Ascending aorta (tissue), 2 donors: ENCODE measurements around the gene NRXN3. TPM values are rescaled to one million over a fixed set of nuclear protein-coding genes. Genes with fewer than 3 reads are reported as not detected.

Source experiments
- DNase-seq, 2 donors: peaks; one replicate each; pipeline ENCODE4 v3.0.0-alpha.2; 2019; ENCODE audit warnings: low spot score in 2 of 2
- H3K27ac ChIP-seq, 2 donors: fragments of 200-600 bp; sonication (generic); one replicate each; pipeline ENCODE4 v1.5.1; 2016 to 2017; ENCODE audit warnings: mild to moderate bottlenecking in 1 of 2
- H3K27me3 ChIP-seq: fragments of 200-600 bp; sonication (generic); one replicate; pipeline ENCODE4 v1.5.1; 2017
- H3K36me3 ChIP-seq, 2 donors: fragments of 200-600 bp; sonication (generic); one replicate each; pipeline ENCODE4 v1.5.1; 2016
- H3K4me1 ChIP-seq, 2 donors: fragments of 200-600 bp; sonication (generic); one replicate each; pipeline ENCODE4 v1.5.1; 2016 to 2017; ENCODE audit warnings: mild to moderate bottlenecking in 1 of 2
- H3K4me3 ChIP-seq, 2 donors: fragments of 200-600 bp; sonication (generic); one replicate each; pipeline ENCODE4 v1.5.1; 2016 to 2017; ENCODE audit warnings: mild to moderate bottlenecking in 1 of 2
- H3K9me3 ChIP-seq, 2 donors: fragments of 200-600 bp; sonication (generic); one replicate each; pipeline ENCODE4 v1.5.1; 2016
- intact Hi-C: fragments of 100-400 bp; cut with DNase I; formaldehyde crosslinking; loops from one replicate; pipeline ENCODE4 v1.15.1; 2023
- total RNA-seq: library from RNA; depleted of rRNA; stranded (reverse); fragments of >200 nt; gene quantifications from one replicate; pipeline ENCODE4 v1.1.0, GENCODE V29; 2016
- TF ChIP-seq, protein P1 (sequence below), 3 experiments: fragments of 200-600 bp in 2 of 3; fragments of 450-650 bp in 1 of 3; sonication (generic) in 2 of 3; IDR thresholded peaks; one replicate each; pipeline ENCODE4 v1.5.1; 2016 to 2019; ENCODE audit warnings: antibody characterized with exemption in 3 of 3, mild to moderate bottlenecking in 1 of 3, moderate library complexity in 1 of 3

Gene NRXN3
- total RNA-seq, 1 donor from 2014 or later: 21.0 TPM

DNA sequence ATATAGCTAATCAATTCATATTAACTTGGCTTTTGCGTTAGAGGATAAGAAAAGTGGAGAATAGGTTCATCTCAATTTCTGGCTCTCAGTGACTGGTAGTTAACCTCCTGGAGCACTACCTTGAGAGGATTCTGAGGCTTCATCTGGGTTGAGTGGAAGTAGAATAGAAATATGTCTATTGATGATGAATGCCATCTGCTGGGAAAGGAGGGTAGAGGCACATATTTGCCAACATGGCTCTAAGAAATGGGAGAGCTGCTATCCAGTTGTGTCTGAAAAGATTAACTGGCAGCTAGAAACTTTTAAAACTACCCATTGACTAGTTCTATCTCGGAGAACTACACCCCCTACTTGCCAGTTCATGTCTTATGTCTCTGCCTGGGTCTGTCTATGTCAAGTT, 530.1 kb downstream of the NRXN3 start:
- TF ChIP-seq, protein P1, sequence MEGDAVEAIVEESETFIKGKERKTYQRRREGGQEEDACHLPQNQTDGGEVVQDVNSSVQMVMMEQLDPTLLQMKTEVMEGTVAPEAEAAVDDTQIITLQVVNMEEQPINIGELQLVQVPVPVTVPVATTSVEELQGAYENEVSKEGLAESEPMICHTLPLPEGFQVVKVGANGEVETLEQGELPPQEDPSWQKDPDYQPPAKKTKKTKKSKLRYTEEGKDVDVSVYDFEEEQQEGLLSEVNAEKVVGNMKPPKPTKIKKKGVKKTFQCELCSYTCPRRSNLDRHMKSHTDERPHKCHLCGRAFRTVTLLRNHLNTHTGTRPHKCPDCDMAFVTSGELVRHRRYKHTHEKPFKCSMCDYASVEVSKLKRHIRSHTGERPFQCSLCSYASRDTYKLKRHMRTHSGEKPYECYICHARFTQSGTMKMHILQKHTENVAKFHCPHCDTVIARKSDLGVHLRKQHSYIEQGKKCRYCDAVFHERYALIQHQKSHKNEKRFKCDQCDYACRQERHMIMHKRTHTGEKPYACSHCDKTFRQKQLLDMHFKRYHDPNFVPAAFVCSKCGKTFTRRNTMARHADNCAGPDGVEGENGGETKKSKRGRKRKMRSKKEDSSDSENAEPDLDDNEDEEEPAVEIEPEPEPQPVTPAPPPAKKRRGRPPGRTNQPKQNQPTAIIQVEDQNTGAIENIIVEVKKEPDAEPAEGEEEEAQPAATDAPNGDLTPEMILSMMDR (IDR thresholded peaks at IDR 0.05): no peak
- intact Hi-C loops: no loop called here
- Histone ChIP-seq H3K9me3 (no peaks in the 10 kb centered on the region), H3K4me3 (no peak overlapping the region), H3K27ac (no peak overlapping the region), H3K27me3 (no peaks in the 10 kb centered on the region), H3K36me3 (no peaks in the 10 kb centered on the region), H3K4me1 (no peaks in the 10 kb centered on the region)
- DNase-seq: no peak

DNA sequence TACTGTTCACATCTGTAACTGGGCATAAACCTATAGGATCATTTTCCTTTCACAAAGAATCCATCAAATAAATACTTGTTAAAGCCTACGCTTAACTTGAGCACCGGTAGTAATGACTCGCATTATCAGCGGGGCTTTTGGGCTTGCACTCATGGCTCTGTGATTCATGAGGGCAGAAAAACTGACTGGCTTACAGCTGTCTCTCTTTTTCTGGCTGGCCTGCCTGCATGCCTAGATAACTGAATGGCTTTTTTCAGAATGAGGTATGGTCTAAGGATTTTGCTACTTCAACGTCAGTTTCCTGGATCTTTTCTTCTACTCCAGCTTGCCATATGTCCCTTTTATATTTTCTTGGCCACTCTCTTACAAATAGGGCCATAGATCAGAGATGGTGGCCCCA, 531.1 kb downstream of the NRXN3 start:
- Histone ChIP-seq H3K4me1 (no peaks in the 10 kb centered on the region), H3K27ac (no peak overlapping the region), H3K4me3 (no peak overlapping the region), H3K27me3 (no peaks in the 10 kb centered on the region), H3K9me3 (no peaks in the 10 kb centered on the region), H3K36me3 (no peaks in the 10 kb centered on the region)
- TF ChIP-seq, protein P1 (IDR thresholded peaks at IDR 0.05): no peak
- intact Hi-C loops: no loop called here
- no peak for DNase-seq

DNA sequence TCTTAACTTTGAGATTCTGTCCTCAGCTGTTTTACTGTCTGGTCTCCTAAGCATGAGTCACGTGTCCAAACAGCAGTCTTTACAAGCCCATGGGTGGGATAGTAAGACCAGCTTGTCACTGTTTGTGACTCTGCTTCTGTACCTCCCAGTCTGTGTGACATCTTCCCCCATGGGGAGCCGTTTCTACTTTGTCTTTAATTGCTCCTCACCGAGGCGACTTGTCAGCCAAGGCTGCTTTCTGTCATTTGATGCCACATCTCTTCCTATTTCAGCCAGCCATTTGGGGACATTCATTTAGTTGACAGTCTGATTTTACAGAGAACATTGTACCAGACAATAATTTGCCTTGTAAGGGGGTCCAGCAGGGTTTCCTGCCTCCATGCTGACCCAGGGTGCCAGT, 534.8 kb downstream of the NRXN3 start:
- no peaks in the 10 kb centered on the region for H3K27me3 ChIP-seq
- intact Hi-C loops: no loop called here
- DNase-seq: no peak
- H3K4me3 ChIP-seq: no peak overlapping the region
- no peak overlapping the region for H3K27ac ChIP-seq
- H3K4me1 ChIP-seq: no peaks in the 10 kb centered on the region
- H3K36me3 ChIP-seq: no peaks in the 10 kb centered on the region
- TF ChIP-seq, protein P1 (IDR thresholded peaks at IDR 0.05): no peak
- H3K9me3 ChIP-seq: no peaks in the 10 kb centered on the region

DNA sequence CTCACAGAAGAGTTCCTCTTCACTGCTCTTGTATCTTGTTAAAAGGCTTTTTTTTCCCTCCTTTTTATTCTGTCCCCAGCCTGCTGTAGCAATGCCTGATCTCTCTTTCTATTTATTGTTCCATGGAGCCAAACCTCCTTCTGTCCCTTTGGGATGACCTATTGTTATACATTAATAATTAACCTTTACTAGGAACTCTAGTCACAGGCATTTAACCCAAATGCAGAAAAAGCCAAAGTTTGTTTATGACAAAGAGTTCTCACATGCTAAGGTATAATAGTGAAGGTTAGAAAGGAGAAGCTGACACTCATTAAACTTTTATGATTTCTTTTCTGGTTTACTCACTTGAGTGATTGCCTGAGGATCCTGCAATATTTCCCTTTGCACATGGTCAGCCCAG, 535.8 kb downstream of the NRXN3 start:
- intact Hi-C loops: no loop called here
- TF ChIP-seq, protein P1 (IDR thresholded peaks at IDR 0.05): no peak

DNA sequence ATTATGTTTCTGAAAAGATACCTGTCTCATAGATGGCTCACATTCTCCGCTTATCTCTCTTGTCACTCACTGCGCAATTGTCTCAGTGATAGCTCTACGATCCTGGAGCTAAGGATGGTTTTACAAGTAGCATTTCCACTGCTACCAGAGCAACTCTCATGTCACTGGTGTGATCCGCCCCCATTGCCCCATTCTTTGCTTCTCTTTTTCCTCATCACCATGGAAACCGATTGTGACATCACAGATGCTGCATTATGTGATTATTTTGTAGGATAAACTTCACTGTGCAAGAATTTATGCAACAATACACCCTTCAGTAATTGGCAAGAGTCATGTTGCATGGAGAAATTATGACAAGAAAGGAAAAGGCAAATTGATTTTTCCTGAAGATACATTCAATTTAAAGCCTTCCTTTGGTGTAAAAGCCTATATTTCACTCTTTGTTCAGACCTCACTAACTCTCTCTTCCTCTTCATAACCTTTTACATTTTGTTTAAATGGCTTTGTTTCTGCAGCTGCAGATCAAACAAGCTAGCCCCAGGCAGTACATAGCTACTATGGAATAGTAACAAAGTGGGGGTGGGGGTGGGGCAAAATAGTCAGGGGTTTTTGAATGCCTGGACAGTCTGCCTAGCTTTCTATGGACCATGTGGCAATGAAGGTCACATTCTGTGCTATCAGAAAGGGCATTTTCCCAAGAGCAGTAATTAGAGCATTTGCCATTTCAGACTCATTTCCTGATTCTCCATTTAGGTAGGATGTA, 539.8 kb downstream of the NRXN3 start:
- Histone ChIP-seq H3K4me3 (no peak overlapping the region), H3K9me3 (no peaks in the 10 kb centered on the region), H3K36me3 (no peaks in the 10 kb centered on the region), H3K4me1 (no peaks in the 10 kb centered on the region), H3K27me3 (no peaks in the 10 kb centered on the region), H3K27ac (no peak overlapping the region)
- no peak for DNase-seq
- intact Hi-C loops: no loop called here
- TF ChIP-seq, protein P1 (IDR thresholded peaks at IDR 0.05): no peak

More for the DNA sequence above, 535.8 kb downstream of the NRXN3 start:
- Histone ChIP-seq H3K9me3 (no peaks in the 10 kb centered on the region), H3K4me1 (no peaks in the 10 kb centered on the region), H3K27ac (no peak overlapping the region), H3K4me3 (no peak overlapping the region), H3K36me3 (no peaks in the 10 kb centered on the region), H3K27me3 (no peaks in the 10 kb centered on the region)
- no peak for DNase-seq
